Stimulated activated CD8-positive, alpha-beta memory T cell treated with anti-CD3 and anti-CD28 coated beads, Interleukin-15, amount 100 ng/mL, for 4 hours (primary cell): ENCODE data around the gene DCDC2B.
"Not testable (repeated sequence)": the region's sequence is repeated elsewhere in the genome, so short reads cannot be mapped to it uniquely, and the experiment has no call there.

Source experiments
- DNase-seq, 2 donors: peaks; one replicate each; pipeline ENCODE4 v3.0.0-alpha.2; 2020; ENCODE audit warnings: low read depth in 2 of 2

DCDC2B gene

GRCh38 chr1:32208891-32209328 lies at the start of gene DCDC2B:
Gene DCDC2B (plus strand): TSS chr1:32209089. CDS start chr1:32209094, 5 bp downstream.
- no peak for DNase-seq

GRCh38 chr1:32159189-32159588 lies 49.7 kb upstream of the DCDC2B start:
- DNase-seq, result no peak

- no peak for DNase-seq
Measured at GRCh38 chr1:32163405-32163804, 45.5 kb upstream of the DCDC2B start.

DNA sequence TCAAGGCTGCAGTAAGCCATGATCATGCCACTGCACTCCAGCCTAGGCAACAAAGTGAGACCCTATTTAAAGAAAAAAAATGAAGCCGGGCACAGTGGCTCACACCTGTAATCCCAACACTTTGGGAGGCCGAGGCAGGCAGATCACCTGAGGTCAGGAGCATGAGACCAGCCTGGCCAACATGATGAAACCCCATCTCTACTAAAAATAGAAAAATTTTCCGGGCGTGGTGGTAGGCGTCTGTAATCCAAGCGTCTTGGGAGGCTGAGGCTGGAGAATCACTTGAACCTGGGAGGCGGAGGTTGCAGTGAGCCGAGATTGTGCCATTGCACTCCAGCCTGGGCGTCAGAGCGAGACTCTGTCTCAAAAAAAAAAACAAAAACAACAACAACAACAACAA lies 43.3 kb upstream of the DCDC2B start:
- DNase-seq, result not testable (repeated sequence)

GRCh38 chr1:32170991-32171390 lies 37.9 kb upstream of the DCDC2B start:
- DNase-seq, result no peak

- no peak for DNase-seq
Measured at GRCh38 chr1:32172621-32173245, 36.2 kb upstream of the DCDC2B start.

DNA sequence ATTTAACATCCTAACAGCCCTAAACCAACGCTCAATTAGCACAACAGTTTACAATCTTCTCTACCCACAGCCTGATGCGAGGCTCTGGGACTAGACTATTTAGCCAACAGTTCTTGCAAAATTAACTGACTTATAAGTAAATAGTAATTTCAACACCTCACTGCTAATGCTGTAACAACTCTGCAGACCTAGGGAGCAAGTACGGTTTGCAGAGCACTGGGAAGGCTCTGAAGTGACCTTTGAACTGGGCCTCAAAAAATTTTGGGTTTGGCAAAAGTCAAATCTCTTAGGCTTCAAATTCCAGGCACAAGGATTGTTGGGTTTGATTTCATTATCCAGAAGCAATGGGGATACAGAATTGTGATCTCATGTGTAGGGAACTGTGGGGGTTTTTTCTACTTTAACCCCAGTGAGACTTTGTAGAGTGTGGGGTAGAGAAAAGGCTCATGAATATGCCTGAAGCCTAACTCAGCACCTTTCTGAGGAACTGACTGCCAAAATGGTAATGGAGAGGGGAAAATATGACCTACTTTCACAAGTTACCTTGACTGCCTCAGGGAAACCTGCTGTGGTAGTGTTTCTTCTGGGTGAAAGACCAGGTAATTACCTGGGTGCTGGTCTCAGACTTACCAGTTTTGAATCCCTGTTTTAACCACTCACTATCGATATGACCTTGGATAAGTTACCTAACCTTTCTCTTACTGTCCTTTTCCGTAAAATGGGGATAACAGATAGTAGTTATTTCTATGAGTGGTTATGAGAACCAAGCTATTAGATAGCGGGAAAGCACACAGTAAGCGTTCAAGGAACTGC lies 30.3 kb upstream of the DCDC2B start:
- DNase-seq, result no peak

- no peak for DNase-seq
Measured at GRCh38 chr1:32179193-32179442, 29.8 kb upstream of the DCDC2B start.

DNA sequence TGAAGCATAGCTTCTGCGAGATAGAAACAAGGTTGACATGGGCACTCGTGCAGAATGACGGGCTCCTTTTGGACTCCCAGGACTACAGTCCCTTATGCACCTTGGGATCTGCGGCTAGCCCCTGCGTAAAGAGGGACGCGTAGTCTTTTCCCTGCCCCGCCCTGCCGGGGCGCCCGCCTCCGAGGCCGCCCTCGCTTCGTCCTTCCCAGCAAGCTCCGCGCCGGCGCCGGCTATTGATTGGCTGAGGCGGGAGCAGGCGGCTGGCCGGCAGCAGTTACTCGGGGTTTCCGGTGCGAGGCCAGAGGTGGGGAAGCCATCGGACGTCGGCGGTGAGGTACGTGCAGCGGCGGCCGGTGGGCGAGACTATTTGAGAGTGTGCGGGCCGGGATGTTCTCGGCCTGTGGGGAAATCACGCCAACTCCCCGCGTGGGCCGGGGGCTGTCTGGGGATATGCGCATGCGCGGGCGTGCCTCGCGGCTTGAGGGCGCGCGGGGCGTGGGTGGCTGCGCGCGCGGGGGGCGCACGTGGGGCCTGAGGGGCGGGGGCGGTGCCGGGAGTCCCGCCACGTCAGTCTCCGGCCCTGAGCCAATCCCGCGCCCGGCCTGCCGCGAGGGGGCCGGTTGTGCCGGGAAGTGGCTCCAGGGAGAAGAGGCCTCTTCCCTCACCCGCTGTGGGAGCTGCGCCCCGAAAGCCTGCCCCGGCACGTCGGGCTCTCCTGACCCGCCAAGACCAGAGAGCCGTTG lies 29.3 kb upstream of the DCDC2B start, which contains the start of gene TXLNA:
Gene TXLNA, plus strand, starts transcription at position 233 of the 743 bp plus-strand sequence. CDS start 671 bp downstream, outside the sequence.
- DNase-seq, result peak; percentile 77 to 84

GRCh38 chr1:32180186-32181060 lies 28.5 kb upstream of the DCDC2B start:
- no peak for DNase-seq

DNA sequence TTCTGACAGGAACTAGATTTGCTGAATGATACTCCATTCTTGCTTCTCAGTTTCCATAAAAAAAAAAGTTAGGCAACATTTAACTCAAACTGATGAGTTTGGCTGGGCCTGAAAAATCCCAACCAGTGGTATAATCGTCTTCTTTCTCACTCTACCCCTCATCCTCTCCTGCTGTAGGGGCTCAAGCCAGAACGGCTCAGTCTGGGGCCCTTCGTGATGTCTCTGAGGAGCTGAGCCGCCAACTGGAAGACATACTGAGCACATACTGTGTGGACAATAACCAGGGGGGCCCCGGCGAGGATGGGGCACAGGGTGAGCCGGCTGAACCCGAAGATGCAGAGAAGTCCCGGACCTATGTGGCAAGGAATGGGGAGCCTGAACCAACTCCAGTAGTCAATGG lies 27.8 kb upstream of the DCDC2B start:
- no peak for DNase-seq

DNA sequence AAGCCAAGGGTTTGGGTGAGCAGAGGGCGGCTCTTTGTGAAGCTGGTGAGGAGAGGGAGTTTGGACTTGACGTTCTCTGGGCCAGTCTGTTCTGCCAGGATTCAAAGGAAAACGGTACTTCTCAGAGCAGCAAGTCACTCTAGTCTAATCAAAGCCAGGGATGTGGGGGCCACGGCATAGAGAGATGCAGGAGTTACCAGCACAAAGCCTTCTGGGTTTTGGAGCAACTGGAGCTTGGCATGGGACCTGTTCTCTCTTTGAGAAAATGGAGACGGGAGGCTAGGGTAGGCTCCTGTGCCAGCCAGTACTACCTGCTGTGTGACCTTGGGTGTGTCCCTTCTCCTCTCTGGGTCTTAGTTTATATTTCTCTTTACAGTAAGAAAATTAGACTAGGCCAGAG lies 27.3 kb upstream of the DCDC2B start:
- DNase-seq, result no peak

DNA sequence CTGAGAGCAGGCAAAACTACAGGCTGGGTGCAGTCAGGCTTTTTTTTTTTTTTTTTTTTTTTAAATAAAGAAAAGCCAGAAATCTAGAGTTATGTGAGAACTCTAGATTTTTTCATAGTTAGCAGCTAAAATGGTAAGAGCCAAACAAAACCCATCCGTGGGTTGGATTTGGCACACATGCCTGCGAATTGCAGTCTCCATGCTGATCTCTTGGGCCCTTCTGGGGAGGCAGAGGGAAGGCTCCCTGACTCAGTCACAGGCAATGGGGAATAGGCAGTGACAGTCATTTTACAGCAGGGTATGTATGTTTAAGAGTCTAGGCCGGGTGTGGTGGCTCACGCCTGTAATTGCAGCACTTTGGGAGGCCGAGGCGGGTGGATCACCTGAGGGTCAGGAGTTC lies 26.8 kb upstream of the DCDC2B start:
- no peak for DNase-seq

DNA sequence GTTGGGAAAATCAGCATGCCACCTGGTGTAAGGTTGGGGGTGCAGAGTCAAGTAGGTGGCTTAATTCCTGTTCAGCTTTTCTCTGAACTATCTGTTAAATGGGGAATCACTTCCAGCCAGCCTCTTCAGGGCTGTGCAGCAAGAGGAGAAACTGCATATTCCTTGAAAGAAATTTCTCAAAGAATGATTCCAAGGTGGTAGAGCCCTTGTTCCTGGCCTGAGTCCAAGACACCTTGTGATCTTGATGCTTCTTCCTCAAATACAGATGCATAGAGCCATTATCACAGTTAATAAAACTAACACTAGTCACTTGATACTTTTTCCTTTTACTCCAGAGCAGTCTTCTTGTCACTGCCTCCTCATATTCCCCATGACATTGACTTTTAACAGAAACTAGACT lies 24.2 kb upstream of the DCDC2B start:
- DNase-seq, result no peak

GRCh38 chr1:32186077-32186476 lies 22.8 kb upstream of the DCDC2B start:
- no peak for DNase-seq

DNA sequence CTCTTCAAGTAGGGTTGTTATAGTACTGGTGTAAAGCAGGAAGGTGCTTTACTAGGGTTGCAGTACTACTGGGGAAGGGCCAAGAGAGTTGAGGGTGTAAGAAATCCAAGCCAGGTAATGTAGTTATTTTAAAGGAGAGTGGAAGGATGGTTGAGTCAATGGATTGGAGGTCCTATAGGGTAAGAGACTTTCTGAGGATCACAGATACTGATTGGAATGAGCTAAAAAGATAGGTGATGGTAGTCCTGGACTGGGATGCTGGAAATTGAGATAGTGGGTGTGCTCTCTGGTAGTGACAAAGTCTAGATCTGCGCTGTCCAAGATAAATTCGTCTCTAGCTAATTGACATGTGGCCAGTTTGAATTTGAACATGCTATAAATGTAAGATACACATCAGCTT lies 22.4 kb upstream of the DCDC2B start:
- no peak for DNase-seq

GRCh38 chr1:32187850-32188249 lies 21.0 kb upstream of the DCDC2B start:
- no peak for DNase-seq

- no peak for DNase-seq
Measured at GRCh38 chr1:32192220-32192948, 16.5 kb upstream of the DCDC2B start.

- no peak for DNase-seq
Measured at GRCh38 chr1:32194984-32195383, 13.9 kb upstream of the DCDC2B start.

DNA sequence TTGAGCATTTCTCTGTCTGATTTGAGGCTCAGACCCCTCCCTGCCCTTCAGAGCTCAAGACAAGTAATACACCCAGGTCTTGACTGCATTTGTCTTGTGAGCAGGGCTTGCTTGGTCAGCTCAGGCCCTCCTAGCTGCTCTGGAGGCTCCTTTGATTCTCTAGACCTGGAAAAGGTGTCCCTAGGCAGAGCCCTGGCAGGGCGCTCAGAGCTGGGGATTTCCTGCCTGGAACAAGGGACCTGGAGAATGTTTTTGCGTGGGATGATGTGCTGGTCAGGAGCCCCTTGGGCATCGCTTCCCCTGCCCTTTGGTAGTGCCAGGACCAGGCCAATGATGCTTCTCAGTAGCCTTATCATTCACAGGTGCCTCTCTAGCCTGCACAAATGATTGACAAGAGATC lies 13.4 kb upstream of the DCDC2B start:
- DNase-seq, result no peak
